Caco-2 (cell line): Measurements from ENCODE around the gene CDK14. TPM values are rescaled to one million over a fixed set of nuclear protein-coding genes. Genes with fewer than 3 reads are reported as not detected.

Source experiments
- BruUV-seq: library from RNA; stranded (reverse); fragments of 400-500 nt; replicated peaks from 2 replicates; lab custom pipeline; 2021; lab: Mats Ljungman, UMichigan
- CTCF ChIA-PET: fragments of 300-600 bp; sonication (Branson Sonifier 250); formaldehyde crosslinking; loops from one replicate; lab custom pipeline; 2022; ENCODE audit warnings: antibody characterized with exemption; lab: Charles Lee
- POLR2A ChIA-PET: fragments of 300-600 bp; sonication (Branson Sonifier 250); formaldehyde crosslinking; loops from one replicate; lab custom pipeline; 2022; ENCODE audit warnings: antibody characterized with exemption; lab: Charles Lee
- DNase-seq, 2 experiments: peaks; one replicate each; pipeline versions ENCODE4 v3.0.0 to v3.0.0-alpha.2; 2020 to 2022
- H3K27me3 ChIP-seq: replicated peaks from 2 replicates; pipeline ENCODE4 v1.6.0; 2011; ENCODE audit warnings: low read length; ENCODE audit not compliant: control insufficient read depth, insufficient read depth
- H3K36me3 ChIP-seq: 2 replicates; pipeline ENCODE4 v1.5.1; 2011; ENCODE audit warnings: low read length; ENCODE audit not compliant: control insufficient read depth, insufficient read depth
- H3K4me1 ChIP-seq: fragments of 250-450 bp; sonication (Bioruptor Pico); 2 replicates; pipeline ENCODE4 v1.5.1; 2020; ENCODE audit warnings: mild to moderate bottlenecking
- H3K4me3 ChIP-seq: 2 replicates; pipeline ENCODE4 v1.5.1; 2011; ENCODE audit warnings: low read depth, mild to moderate bottlenecking, control low read depth, low read length
- H3K9me3 ChIP-seq: fragments of 250-450 bp; sonication (Bioruptor Pico); 2 replicates; pipeline ENCODE4 v1.5.1; 2020; ENCODE audit warnings: mild to moderate bottlenecking, moderate library complexity
- H3K27ac Mint-ChIP-seq: one replicate; pipeline ENCODE4 v1.8.0; 2022; ENCODE audit warnings: mixed read lengths; ENCODE audit not compliant: unreplicated experiment
- H3K27me3 Mint-ChIP-seq: one replicate; pipeline ENCODE4 v1.8.0; 2022; ENCODE audit warnings: mixed read lengths; ENCODE audit not compliant: insufficient read depth, unreplicated experiment
- H3K36me3 Mint-ChIP-seq: one replicate; pipeline ENCODE4 v1.8.0; 2022; ENCODE audit warnings: mild to moderate bottlenecking, mixed read lengths; ENCODE audit not compliant: insufficient read depth, unreplicated experiment
- H3K4me1 Mint-ChIP-seq: one replicate; pipeline ENCODE4 v1.8.0; 2022; ENCODE audit warnings: low read depth, mixed read lengths; ENCODE audit not compliant: unreplicated experiment
- H3K4me3 Mint-ChIP-seq: one replicate; pipeline ENCODE4 v1.8.0; 2022; ENCODE audit warnings: mild to moderate bottlenecking, moderate library complexity, mixed read lengths; ENCODE audit not compliant: unreplicated experiment
- H3K9me3 Mint-ChIP-seq: one replicate; pipeline ENCODE4 v1.8.0; 2022; ENCODE audit warnings: mixed read lengths; ENCODE audit not compliant: unreplicated experiment
- CTCF ChIP-seq, 2 experiments: fragments of 200-600 bp in 1 of 2; IDR thresholded peaks; 1 replicate in 1 of 2; 2 replicates in 1 of 2; pipeline versions ENCODE4 v1.5.1 to v1.8.0; 2011 to 2022; ENCODE audit warnings: antibody characterized with exemption in 1 of 2, control low read depth in 1 of 2, inconsistent platforms in 1 of 2, low read depth in 1 of 2, low read length in 1 of 2, mild to moderate bottlenecking in 1 of 2, moderate library complexity in 1 of 2; ENCODE audit not compliant: insufficient read depth in 1 of 2, severe bottlenecking in 1 of 2, unreplicated experiment in 1 of 2
- intact Hi-C: fragments of 100-400 bp; cut with micrococcal nuclease; formaldehyde crosslinking; loops from one replicate; pipeline ENCODE4 v1.10.0; 2022; ENCODE audit not compliant: unreplicated experiment
- total RNA-seq: library from RNA; stranded (reverse); gene quantifications from 2 replicates; pipeline ENCODE4 v1.2.3, GENCODE V29; 2022

The CDK14 gene
- total RNA-seq, 1 experiment from 2014 or later = 18.2 TPM

GRCh38 chr7:90604383-90604782 is 8.3 kb downstream of the CDK14 start:
- H3K9me3 Mint-ChIP-seq = no peaks in the 10 kb centered on the region
- H3K4me3 Mint-ChIP-seq = no peak overlapping the region
- TF ChIP-seq CTCF (IDR thresholded peaks at IDR 0.05; ENCODE audit: insufficient read depth in 1 of 2, low read depth in 1 of 2, low read length in 1 of 2, severe bottlenecking in 1 of 2, unreplicated experiment in 1 of 2) = no peak
- H3K4me1 ChIP-seq = peaks cover 11% of the 10 kb centered on the region; the same call in 1 of the 2 replicates
- H3K4me3 ChIP-seq = no peak overlapping the region
- no peaks in the 10 kb centered on the region for H3K27me3 Mint-ChIP-seq
- no peaks in the 10 kb centered on the region for H3K9me3 ChIP-seq
- ChIA-PET CTCF (no interaction called here), POLR2A (no interaction called here)
- H3K27ac Mint-ChIP-seq = no peak overlapping the region
- H3K36me3 ChIP-seq = no peaks in the 10 kb centered on the region
- no peaks in the 10 kb centered on the region for H3K27me3 ChIP-seq
- DNase-seq = no peak
- peaks cover 9% of the 10 kb centered on the region for H3K4me1 Mint-ChIP-seq
- intact Hi-C loops = no loop called here
- H3K36me3 Mint-ChIP-seq = no peaks in the 10 kb centered on the region
- no TSS peak for BruUV-seq

GRCh38 chr7:90605055-90605454 is 8.9 kb downstream of the CDK14 start:
- intact Hi-C loops = no loop called here
- CTCF ChIA-PET = no interaction called here
- DNase-seq = no peak
- no peak for TF ChIP-seq CTCF (IDR thresholded peaks at IDR 0.05; ENCODE audit: insufficient read depth in 1 of 2, low read depth in 1 of 2, low read length in 1 of 2, severe bottlenecking in 1 of 2, unreplicated experiment in 1 of 2)
- Mint-ChIP-seq H3K36me3 (no peaks in the 10 kb centered on the region), H3K27ac (no peak overlapping the region), H3K27me3 (no peaks in the 10 kb centered on the region), H3K4me1 (peaks cover 9% of the 10 kb centered on the region), H3K4me3 (no peak overlapping the region), H3K9me3 (no peaks in the 10 kb centered on the region)
- H3K9me3 ChIP-seq = no peaks in the 10 kb centered on the region
- BruUV-seq = no TSS peak
- no peaks in the 10 kb centered on the region for H3K36me3 ChIP-seq
- no peak overlapping the region for H3K4me3 ChIP-seq
- no peaks in the 10 kb centered on the region for H3K27me3 ChIP-seq
- H3K4me1 ChIP-seq = peaks cover 9% of the 10 kb centered on the region; the same call in 1 of the 2 replicates
- POLR2A ChIA-PET = no interaction called here

- Mint-ChIP-seq H3K27me3 (no peaks in the 10 kb centered on the region), H3K4me1 (peaks cover 9% of the 10 kb centered on the region), H3K9me3 (no peaks in the 10 kb centered on the region), H3K36me3 (no peaks in the 10 kb centered on the region), H3K27ac (no peak overlapping the region), H3K4me3 (no peak overlapping the region)
- H3K9me3 ChIP-seq = no peaks in the 10 kb centered on the region
- H3K27me3 ChIP-seq = no peaks in the 10 kb centered on the region
- intact Hi-C loops = no loop called here
- H3K4me1 ChIP-seq = peaks cover 9% of the 10 kb centered on the region; the same call in 1 of the 2 replicates
- no peak overlapping the region for H3K4me3 ChIP-seq
- CTCF ChIA-PET = no interaction called here
- TF ChIP-seq CTCF (IDR thresholded peaks at IDR 0.05; ENCODE audit: insufficient read depth in 1 of 2, low read depth in 1 of 2, low read length in 1 of 2, severe bottlenecking in 1 of 2, unreplicated experiment in 1 of 2) = no peak
- no TSS peak for BruUV-seq
- no peak for DNase-seq
- H3K36me3 ChIP-seq = no peaks in the 10 kb centered on the region
- POLR2A ChIA-PET = no interaction called here
Measured at GRCh38 chr7:90607196-90607595, 11.1 kb downstream of the CDK14 start.
